HepG2 (cell line): ENCODE measurements around the gene SRSF4. TPM values are rescaled to one million over a fixed set of nuclear protein-coding genes. Genes with fewer than 3 reads are reported as not detected.

ENCODE experiments used
- AGO1 ChIP-seq: fragments of 200-400 bp; formaldehyde crosslinking; IDR thresholded peaks from 2 replicates; pipeline ENCODE4 v1.6.1; 2017; ENCODE audit warnings: mild to moderate bottlenecking, low read depth, low read length, moderate library complexity; ENCODE audit not compliant: poor library complexity, severe bottlenecking
- BCL6 ChIP-seq: IDR thresholded peaks from 2 replicates; pipeline ENCODE4 v1.6.1; 2016; ENCODE audit warnings: missing genetic modification reagents, missing compliant biosample characterization
- CREB1 ChIP-seq, 2 experiments: fragments of 450-650 bp in 1 of 2; IDR thresholded peaks; 2 replicates each; pipeline ENCODE4 v1.6.1; 2016 to 2017; ENCODE audit warnings: control low read depth in 1 of 2, mild to moderate bottlenecking in 1 of 2, missing compliant biosample characterization in 1 of 2, missing genetic modification characterization in 1 of 2
- FOXO1 ChIP-seq: sonication (generic); formaldehyde crosslinking; IDR thresholded peaks from 2 replicates; pipeline ENCODE4 v1.4.0; 2020; ENCODE audit warnings: missing genetic modification reagents
- GATAD1 ChIP-seq: IDR thresholded peaks from 2 replicates; pipeline ENCODE4 v1.6.1; 2016; ENCODE audit warnings: missing genetic modification reagents, missing compliant biosample characterization
- KMT2A ChIP-seq: sonication (generic); formaldehyde crosslinking; IDR thresholded peaks from 2 replicates; pipeline ENCODE4 v1.4.0; 2020; ENCODE audit warnings: missing genetic modification reagents
- STAG1 ChIP-seq: sonication (generic); formaldehyde crosslinking; IDR thresholded peaks from 2 replicates; pipeline ENCODE4 v1.4.0; 2020; ENCODE audit warnings: missing genetic modification reagents
- TARDBP ChIP-seq: sonication (generic); formaldehyde crosslinking; IDR thresholded peaks from 2 replicates; pipeline ENCODE4 v1.8.0; 2022; ENCODE audit warnings: mild to moderate bottlenecking, missing genetic modification reagents
- TBX2 ChIP-seq: sonication (generic); formaldehyde crosslinking; IDR thresholded peaks from 2 replicates; pipeline ENCODE4 v1.5.0; 2020; ENCODE audit warnings: missing genetic modification reagents, mild to moderate bottlenecking, borderline replicate concordance
- YEATS2 ChIP-seq: sonication (generic); formaldehyde crosslinking; IDR thresholded peaks from 2 replicates; pipeline ENCODE4 v1.4.0; 2020; ENCODE audit warnings: missing genetic modification reagents, borderline replicate concordance
- ZKSCAN8 ChIP-seq: IDR thresholded peaks from 2 replicates; pipeline ENCODE4 v1.6.1; 2016; ENCODE audit warnings: borderline replicate concordance, missing genetic modification reagents, missing compliant biosample characterization
- ZNF264 ChIP-seq: sonication (generic); formaldehyde crosslinking; IDR thresholded peaks from 2 replicates; pipeline ENCODE4 v1.4.0; 2020; ENCODE audit warnings: missing genetic modification reagents
- ZNF350 ChIP-seq: sonication (generic); formaldehyde crosslinking; IDR thresholded peaks from 2 replicates; pipeline ENCODE4 v1.4.0; 2020; ENCODE audit warnings: mild to moderate bottlenecking, low read depth, missing genetic modification reagents, borderline replicate concordance
- polyA plus RNA-seq, 8 experiments: library from polyadenylated mRNA; depleted of rRNA in 3 of 8; stranded (reverse) in 7 of 8; unstranded in 1 of 8; fragments of >200 nt; fragmentation: Illumina TruSeq in 4 of 8; extraction: Trizol in 4 of 8; gene quantifications; 2 replicates each; pipeline versions ENCODE4 v1.2.1 to v1.2.3, GENCODE V29; 2011 to 2016; ENCODE audit warnings: low read depth in 4 of 8, missing spikeins in 1 of 8, mixed read lengths in 1 of 8; ENCODE audit not compliant: insufficient read depth in 1 of 8
- total RNA-seq, 5 experiments: library from RNA; depleted of rRNA; stranded (reverse); fragments of >200 nt; fragmentation: Illumina TruSeq; extraction: Trizol; gene quantifications; 2 replicates each; pipeline ENCODE4 v1.2.3, GENCODE V29; 2016; ENCODE audit warnings: low read depth in 1 of 5
- TF ChIP-seq, protein P1 (sequence below): sonication (generic); formaldehyde crosslinking; IDR thresholded peaks from 2 replicates; pipeline ENCODE4 v1.5.1; 2020; ENCODE audit warnings: missing genetic modification reagents, mild to moderate bottlenecking, borderline replicate concordance
- TF ChIP-seq, protein P2 (sequence below): sonication (generic); formaldehyde crosslinking; IDR thresholded peaks from 2 replicates; pipeline ENCODE4 v1.4.0; 2020; ENCODE audit warnings: missing genetic modification reagents
- TF ChIP-seq, protein P3 (sequence below): sonication (generic); formaldehyde crosslinking; IDR thresholded peaks from 2 replicates; pipeline ENCODE4 v1.4.0; 2020; ENCODE audit warnings: mild to moderate bottlenecking, missing genetic modification reagents, borderline replicate concordance
- TF ChIP-seq, protein P4 (sequence below): IDR thresholded peaks from 2 replicates; pipeline ENCODE4 v1.6.1; 2012; ENCODE audit warnings: low read length, improper control_type of control experiment

Gene SRSF4
- total and polyA plus RNA-seq, 2 of the 13 experiments (the other 11 are each of a cell fraction or from before 2014, with no cell fraction given) = 37.7 to 50.9 TPM

DNA sequence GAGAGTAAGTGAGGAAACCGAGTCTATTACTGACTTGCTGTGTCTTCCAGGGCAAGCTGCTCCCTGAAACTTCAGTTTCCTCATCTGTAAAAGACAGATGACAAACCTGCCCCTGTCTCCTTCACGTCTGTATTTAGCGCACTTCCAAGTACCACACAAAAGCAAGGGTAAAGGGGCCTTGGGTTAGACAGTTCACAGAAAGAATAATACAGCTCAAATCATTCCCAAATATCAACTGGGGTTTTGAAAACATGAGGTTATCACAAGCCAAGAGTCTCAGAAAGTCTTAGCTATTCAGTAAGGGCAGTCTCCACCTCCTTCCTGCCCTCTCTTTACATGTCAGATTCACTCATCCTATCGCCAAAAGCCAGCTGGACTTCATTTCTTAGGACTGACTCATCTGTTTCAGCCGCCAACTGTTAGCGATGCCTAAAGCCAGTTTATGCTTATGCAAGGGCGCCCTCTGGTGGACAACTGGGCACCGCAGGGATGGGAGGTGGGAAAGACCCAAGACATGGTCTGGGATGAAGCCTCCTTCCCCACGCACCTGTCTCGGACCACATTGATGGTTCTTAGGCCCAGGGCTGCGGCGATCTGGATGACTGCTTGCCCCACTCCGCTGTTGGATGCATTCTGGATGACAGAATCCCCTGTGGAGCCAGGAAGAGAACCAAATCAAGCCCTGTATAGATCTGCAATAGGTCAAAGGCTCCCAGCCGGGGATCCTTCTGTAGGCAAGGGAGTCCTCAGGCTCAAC, 21.1 kb upstream of the SRSF4 start (continued):
- TF ChIP-seq, protein P1, sequence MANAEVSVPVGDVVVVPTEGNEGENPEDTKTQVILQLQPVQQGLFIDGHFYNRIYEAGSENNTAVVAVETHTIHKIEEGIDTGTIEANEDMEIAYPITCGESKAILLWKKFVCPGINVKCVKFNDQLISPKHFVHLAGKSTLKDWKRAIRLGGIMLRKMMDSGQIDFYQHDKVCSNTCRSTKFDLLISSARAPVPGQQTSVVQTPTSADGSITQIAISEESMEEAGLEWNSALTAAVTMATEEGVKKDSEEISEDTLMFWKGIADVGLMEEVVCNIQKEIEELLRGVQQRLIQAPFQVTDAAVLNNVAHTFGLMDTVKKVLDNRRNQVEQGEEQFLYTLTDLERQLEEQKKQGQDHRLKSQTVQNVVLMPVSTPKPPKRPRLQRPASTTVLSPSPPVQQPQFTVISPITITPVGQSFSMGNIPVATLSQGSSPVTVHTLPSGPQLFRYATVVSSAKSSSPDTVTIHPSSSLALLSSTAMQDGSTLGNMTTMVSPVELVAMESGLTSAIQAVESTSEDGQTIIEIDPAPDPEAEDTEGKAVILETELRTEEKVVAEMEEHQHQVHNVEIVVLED (CRISPR knock-in tag) = no peak
- no peak; the same call in 1 of the 2 replicates for TF ChIP-seq ZNF350 (CRISPR knock-in tag)
- TF ChIP-seq CREB1 (IDR thresholded peaks at IDR 0.05) = no peak
- peak; percentile 51; the same call in 1 of the 2 replicates for TF ChIP-seq CREB1 (CRISPR knock-in tag; IDR thresholded peaks at IDR 0.05)
- TF ChIP-seq, protein P2, sequence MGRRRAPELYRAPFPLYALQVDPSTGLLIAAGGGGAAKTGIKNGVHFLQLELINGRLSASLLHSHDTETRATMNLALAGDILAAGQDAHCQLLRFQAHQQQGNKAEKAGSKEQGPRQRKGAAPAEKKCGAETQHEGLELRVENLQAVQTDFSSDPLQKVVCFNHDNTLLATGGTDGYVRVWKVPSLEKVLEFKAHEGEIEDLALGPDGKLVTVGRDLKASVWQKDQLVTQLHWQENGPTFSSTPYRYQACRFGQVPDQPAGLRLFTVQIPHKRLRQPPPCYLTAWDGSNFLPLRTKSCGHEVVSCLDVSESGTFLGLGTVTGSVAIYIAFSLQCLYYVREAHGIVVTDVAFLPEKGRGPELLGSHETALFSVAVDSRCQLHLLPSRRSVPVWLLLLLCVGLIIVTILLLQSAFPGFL (CRISPR knock-in tag) = no peak
- no peak for TF ChIP-seq AGO1
- TF ChIP-seq, protein P3, sequence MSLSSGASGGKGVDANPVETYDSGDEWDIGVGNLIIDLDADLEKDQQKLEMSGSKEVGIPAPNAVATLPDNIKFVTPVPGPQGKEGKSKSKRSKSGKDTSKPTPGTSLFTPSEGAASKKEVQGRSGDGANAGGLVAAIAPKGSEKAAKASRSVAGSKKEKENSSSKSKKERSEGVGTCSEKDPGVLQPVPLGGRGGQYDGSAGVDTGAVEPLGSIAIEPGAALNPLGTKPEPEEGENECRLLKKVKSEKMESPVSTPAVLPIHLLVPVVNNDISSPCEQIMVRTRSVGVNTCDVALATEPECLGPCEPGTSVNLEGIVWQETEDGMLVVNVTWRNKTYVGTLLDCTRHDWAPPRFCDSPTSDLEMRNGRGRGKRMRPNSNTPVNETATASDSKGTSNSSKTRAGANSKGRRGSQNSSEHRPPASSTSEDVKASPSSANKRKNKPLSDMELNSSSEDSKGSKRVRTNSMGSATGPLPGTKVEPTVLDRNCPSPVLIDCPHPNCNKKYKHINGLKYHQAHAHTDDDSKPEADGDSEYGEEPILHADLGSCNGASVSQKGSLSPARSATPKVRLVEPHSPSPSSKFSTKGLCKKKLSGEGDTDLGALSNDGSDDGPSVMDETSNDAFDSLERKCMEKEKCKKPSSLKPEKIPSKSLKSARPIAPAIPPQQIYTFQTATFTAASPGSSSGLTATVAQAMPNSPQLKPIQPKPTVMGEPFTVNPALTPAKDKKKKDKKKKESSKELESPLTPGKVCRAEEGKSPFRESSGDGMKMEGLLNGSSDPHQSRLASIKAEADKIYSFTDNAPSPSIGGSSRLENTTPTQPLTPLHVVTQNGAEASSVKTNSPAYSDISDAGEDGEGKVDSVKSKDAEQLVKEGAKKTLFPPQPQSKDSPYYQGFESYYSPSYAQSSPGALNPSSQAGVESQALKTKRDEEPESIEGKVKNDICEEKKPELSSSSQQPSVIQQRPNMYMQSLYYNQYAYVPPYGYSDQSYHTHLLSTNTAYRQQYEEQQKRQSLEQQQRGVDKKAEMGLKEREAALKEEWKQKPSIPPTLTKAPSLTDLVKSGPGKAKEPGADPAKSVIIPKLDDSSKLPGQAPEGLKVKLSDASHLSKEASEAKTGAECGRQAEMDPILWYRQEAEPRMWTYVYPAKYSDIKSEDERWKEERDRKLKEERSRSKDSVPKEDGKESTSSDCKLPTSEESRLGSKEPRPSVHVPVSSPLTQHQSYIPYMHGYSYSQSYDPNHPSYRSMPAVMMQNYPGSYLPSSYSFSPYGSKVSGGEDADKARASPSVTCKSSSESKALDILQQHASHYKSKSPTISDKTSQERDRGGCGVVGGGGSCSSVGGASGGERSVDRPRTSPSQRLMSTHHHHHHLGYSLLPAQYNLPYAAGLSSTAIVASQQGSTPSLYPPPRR (CRISPR knock-in tag) = no peak
- TF ChIP-seq, protein P4, sequence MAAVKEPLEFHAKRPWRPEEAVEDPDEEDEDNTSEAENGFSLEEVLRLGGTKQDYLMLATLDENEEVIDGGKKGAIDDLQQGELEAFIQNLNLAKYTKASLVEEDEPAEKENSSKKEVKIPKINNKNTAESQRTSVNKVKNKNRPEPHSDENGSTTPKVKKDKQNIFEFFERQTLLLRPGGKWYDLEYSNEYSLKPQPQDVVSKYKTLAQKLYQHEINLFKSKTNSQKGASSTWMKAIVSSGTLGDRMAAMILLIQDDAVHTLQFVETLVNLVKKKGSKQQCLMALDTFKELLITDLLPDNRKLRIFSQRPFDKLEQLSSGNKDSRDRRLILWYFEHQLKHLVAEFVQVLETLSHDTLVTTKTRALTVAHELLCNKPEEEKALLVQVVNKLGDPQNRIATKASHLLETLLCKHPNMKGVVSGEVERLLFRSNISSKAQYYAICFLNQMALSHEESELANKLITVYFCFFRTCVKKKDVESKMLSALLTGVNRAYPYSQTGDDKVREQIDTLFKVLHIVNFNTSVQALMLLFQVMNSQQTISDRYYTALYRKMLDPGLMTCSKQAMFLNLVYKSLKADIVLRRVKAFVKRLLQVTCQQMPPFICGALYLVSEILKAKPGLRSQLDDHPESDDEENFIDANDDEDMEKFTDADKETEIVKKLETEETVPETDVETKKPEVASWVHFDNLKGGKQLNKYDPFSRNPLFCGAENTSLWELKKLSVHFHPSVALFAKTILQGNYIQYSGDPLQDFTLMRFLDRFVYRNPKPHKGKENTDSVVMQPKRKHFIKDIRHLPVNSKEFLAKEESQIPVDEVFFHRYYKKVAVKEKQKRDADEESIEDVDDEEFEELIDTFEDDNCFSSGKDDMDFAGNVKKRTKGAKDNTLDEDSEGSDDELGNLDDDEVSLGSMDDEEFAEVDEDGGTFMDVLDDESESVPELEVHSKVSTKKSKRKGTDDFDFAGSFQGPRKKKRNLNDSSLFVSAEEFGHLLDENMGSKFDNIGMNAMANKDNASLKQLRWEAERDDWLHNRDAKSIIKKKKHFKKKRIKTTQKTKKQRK = no peak
- TF ChIP-seq GATAD1 (CRISPR knock-in tag) = peak; percentile 58
- TF ChIP-seq FOXO1 (CRISPR knock-in tag) = no peak
- 0 out of 2 replicates have a peak, but pooled peaks have one; percentile 17 for TF ChIP-seq TARDBP (CRISPR knock-in tag)
- TF ChIP-seq BCL6 (CRISPR knock-in tag) = no peak
- peak; percentile 51; the same call in 1 of the 2 replicates for TF ChIP-seq ZKSCAN8 (CRISPR knock-in tag)
- TF ChIP-seq TBX2 (CRISPR knock-in tag) = no peak
- TF ChIP-seq ZNF264 (CRISPR knock-in tag) = no peak
- TF ChIP-seq KMT2A (CRISPR knock-in tag) = 0 out of 2 replicates have a peak, but pooled peaks have one; percentile 51
- 0 out of 2 replicates have a peak, but pooled peaks have one; percentile 49 for TF ChIP-seq YEATS2 (CRISPR knock-in tag)
- peak; percentile 96 for TF ChIP-seq STAG1 (CRISPR knock-in tag)
